MM.1S (cell line): ENCODE results near the gene ARHGEF37.

Source experiments
- DNase-seq: peaks from one replicate; pipeline ENCODE4 v3.0.0-alpha.2; 2015
- H2AFZ ChIP-seq: fragments of 300-600 bp; sonication (generic); 2 replicates; pipeline ENCODE4 v1.6.0; 2016; ENCODE audit warnings: antibody characterized with exemption, low read length
- H3F3A ChIP-seq: fragments of 300-600 bp; sonication (generic); 2 replicates; pipeline ENCODE4 v1.6.1; 2016; ENCODE audit warnings: mild to moderate bottlenecking, antibody characterized with exemption, low read length, moderate library complexity, mixed read lengths; ENCODE audit not compliant: insufficient read depth
- H3K27ac ChIP-seq: fragments of 300-600 bp; sonication (generic); 2 replicates; pipeline ENCODE4 v1.5.1; 2016; ENCODE audit warnings: mild to moderate bottlenecking, low read length
- H3K27me3 ChIP-seq: fragments of 300-600 bp; sonication (generic); replicated peaks from 2 replicates; pipeline ENCODE4 v1.6.0; 2016; ENCODE audit warnings: low read length; ENCODE audit not compliant: insufficient read depth
- H3K36me3 ChIP-seq: fragments of 300-600 bp; sonication (generic); replicated peaks from 2 replicates; pipeline ENCODE4 v1.6.1; 2016; ENCODE audit warnings: mild to moderate bottlenecking, low read length, mixed read lengths; ENCODE audit not compliant: insufficient read depth
- H3K4me1 ChIP-seq: fragments of 300-600 bp; sonication (generic); 2 replicates; pipeline ENCODE4 v1.6.1; 2016; ENCODE audit warnings: low read length, mixed read lengths
- H3K4me2 ChIP-seq: fragments of 300-600 bp; sonication (generic); 2 replicates; pipeline ENCODE4 v1.6.0; 2016; ENCODE audit warnings: low read depth, low read length
- H3K4me3 ChIP-seq: fragments of 300-600 bp; sonication (generic); 2 replicates; pipeline ENCODE4 v1.5.1; 2016; ENCODE audit warnings: low read length, mixed read lengths
- H3K79me2 ChIP-seq: fragments of 300-600 bp; sonication (generic); 2 replicates; pipeline ENCODE4 v1.6.1; 2016; ENCODE audit warnings: mixed run types, low read length, mixed read lengths
- H3K9ac ChIP-seq: fragments of 300-600 bp; sonication (generic); 2 replicates; pipeline ENCODE4 v1.6.1; 2016; ENCODE audit warnings: low read length, mixed read lengths
- H3K9me2 ChIP-seq: fragments of 300-600 bp; sonication (generic); replicated peaks from 2 replicates; pipeline ENCODE4 v1.6.1; 2016; ENCODE audit warnings: mild to moderate bottlenecking, low read length, mixed read lengths; ENCODE audit not compliant: insufficient read depth
- H3K9me3 ChIP-seq: fragments of 300-600 bp; sonication (generic); replicated peaks from 2 replicates; pipeline ENCODE4 v1.6.1; 2016; ENCODE audit warnings: mild to moderate bottlenecking, low read length, mixed read lengths; ENCODE audit not compliant: insufficient read depth
- H4K20me1 ChIP-seq: fragments of 300-600 bp; sonication (generic); 2 replicates; pipeline ENCODE4 v1.6.1; 2016; ENCODE audit warnings: mild to moderate bottlenecking, low read length, moderate library complexity, mixed read lengths; ENCODE audit not compliant: insufficient read depth
- EZH2 ChIP-seq: fragments of 300-600 bp; sonication (generic); optimal IDR thresholded peaks from 2 replicates; pipeline ENCODE3; 2017; ENCODE audit warnings: low read depth, mild to moderate bottlenecking, antibody characterized with exemption, low read length, mixed read lengths
- EZH2phosphoT487 ChIP-seq: fragments of 300-600 bp; sonication (generic); IDR thresholded peaks from 2 replicates; pipeline ENCODE4 v1.6.1; 2018; ENCODE audit warnings: antibody characterized with exemption, low read length
- TF ChIP-seq, protein P1 (sequence below): fragments of 300-600 bp; sonication (generic); IDR thresholded peaks from 2 replicates; pipeline ENCODE4 v1.5.1; 2016; ENCODE audit warnings: antibody characterized with exemption, low read length, mixed read lengths

Gene ARHGEF37

DNA sequence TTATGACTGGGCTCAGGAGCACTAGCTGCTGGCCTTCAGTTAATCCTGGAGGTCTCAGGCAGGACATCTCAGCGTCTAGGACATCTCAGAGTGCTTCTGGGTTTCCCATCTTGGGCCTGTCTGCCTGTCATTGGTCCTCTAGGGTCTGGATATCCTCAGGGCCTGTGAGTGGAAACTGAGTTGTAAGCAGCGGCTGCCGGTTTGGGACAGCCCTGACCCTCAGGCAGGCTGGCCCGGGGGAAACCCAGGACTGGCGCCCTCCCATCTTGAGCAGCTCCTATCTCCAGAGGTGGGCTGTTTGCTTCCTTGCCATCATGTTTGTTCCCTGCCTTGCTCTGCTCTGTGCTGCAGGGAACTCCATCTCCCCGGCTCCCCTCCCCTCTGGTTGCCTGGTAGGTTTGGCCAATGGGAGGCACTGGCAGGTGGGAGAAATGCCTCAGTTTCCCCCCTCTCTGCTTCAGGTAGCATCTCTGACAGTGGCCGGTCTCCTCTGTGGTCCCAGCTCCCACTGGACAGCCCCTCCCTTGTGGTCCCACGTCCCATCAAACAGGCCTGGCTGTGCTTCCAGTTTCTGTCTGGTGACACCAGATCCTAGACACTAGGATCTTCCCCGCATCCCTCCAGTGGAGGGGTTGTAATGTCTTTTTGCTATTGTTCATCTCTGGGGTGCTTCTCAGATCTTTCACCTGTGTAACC lies 57.4 kb downstream of the ARHGEF37 start:
- Histone ChIP-seq H4K20me1 (no peaks in the 10 kb centered on the region), H3K9me2 (no peaks in the 10 kb centered on the region), H3F3A (no peaks in the 10 kb centered on the region), H3K9me3 (no peaks in the 10 kb centered on the region), H3K79me2 (no peaks in the 10 kb centered on the region), H3K36me3 (no peaks in the 10 kb centered on the region), H3K27ac (no peak overlapping the region), H3K4me2 (no peak overlapping the region), H3K4me3 (no peak overlapping the region), H3K4me1 (no peaks in the 10 kb centered on the region), H3K27me3 (no peaks in the 10 kb centered on the region), H3K9ac (no peak overlapping the region), H2AFZ (no peak overlapping the region)
- TF ChIP-seq EZH2 (no peak), EZH2phosphoT487 (no peak)
- TF ChIP-seq, protein P1, sequence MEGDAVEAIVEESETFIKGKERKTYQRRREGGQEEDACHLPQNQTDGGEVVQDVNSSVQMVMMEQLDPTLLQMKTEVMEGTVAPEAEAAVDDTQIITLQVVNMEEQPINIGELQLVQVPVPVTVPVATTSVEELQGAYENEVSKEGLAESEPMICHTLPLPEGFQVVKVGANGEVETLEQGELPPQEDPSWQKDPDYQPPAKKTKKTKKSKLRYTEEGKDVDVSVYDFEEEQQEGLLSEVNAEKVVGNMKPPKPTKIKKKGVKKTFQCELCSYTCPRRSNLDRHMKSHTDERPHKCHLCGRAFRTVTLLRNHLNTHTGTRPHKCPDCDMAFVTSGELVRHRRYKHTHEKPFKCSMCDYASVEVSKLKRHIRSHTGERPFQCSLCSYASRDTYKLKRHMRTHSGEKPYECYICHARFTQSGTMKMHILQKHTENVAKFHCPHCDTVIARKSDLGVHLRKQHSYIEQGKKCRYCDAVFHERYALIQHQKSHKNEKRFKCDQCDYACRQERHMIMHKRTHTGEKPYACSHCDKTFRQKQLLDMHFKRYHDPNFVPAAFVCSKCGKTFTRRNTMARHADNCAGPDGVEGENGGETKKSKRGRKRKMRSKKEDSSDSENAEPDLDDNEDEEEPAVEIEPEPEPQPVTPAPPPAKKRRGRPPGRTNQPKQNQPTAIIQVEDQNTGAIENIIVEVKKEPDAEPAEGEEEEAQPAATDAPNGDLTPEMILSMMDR, result no peak
- DNase-seq, result no peak

DNA sequence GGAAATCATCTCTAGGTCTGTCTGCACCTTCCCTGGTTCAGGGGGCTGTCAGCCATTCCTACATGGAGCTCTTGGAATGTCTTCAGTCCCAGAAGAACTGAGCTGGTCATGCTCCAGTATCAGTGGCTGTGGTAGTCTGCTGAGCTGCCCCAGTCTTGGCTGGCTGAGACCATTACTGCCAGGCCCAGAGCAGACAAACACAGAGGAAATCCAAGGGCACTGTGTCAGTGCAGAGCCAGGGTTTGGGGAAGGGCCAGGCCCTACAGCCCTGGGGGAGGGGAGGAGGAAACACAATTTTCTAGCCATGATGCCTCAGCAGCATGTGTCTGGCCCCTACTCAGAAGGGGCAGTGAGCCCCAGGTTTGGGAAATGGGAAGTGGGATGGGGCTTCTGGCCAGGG lies 58.4 kb downstream of the ARHGEF37 start:
- TF ChIP-seq EZH2phosphoT487, result no peak
- TF ChIP-seq, protein P1, result no peak
- no peak for TF ChIP-seq EZH2
- no peak overlapping the region for H3K27ac ChIP-seq
- H3K9me2 ChIP-seq, result no peaks in the 10 kb centered on the region
- H3K79me2 ChIP-seq, result no peaks in the 10 kb centered on the region
- no peaks in the 10 kb centered on the region for H3K36me3 ChIP-seq
- no peak overlapping the region for H3K4me2 ChIP-seq
- no peak for DNase-seq
- H3K4me3 ChIP-seq, result no peak overlapping the region
- no peaks in the 10 kb centered on the region for H3F3A ChIP-seq
- H3K9me3 ChIP-seq, result no peaks in the 10 kb centered on the region
- no peaks in the 10 kb centered on the region for H4K20me1 ChIP-seq
- H3K4me1 ChIP-seq, result no peaks in the 10 kb centered on the region
- no peak overlapping the region for H3K9ac ChIP-seq
- no peaks in the 10 kb centered on the region for H3K27me3 ChIP-seq
- H2AFZ ChIP-seq, result no peak overlapping the region

DNA sequence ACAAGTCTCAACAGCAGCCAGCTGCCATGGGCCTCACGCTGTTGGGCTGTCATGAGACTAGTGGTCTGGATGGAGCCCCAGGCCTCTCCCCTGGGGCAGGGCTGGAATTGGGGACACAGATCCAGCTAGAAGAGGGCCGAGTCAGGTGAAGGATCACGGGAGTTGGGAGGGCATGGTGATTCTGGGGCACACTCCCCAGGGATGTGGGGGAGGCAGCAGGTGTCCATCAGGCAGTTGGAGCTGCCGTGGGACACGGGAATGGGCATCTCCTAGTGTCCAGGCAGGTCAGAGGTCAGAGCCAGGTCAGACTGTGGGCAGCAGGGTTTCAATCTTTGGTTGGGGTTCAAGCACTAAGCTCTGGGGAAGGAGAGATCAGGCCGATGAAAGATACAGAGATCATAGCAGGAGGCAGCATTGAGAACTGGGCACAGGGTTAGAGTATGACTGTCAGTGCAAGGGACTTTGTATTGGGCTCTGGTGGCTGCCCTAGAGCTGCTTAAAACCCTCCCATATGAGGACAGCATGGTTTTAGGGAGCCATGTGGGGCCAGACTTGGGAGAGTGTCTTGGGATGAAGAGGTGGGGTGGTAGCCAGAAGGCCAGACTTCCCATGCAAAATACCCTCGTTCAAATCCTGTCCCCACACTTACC lies 59.2 kb downstream of the ARHGEF37 start:
- no peak for TF ChIP-seq EZH2phosphoT487
- TF ChIP-seq, protein P1, result no peak
- no peak for TF ChIP-seq EZH2
- Histone ChIP-seq H3K27ac (no peak overlapping the region), H3K27me3 (no peaks in the 10 kb centered on the region), H4K20me1 (no peaks in the 10 kb centered on the region), H3K4me3 (no peak overlapping the region), H3K36me3 (no peaks in the 10 kb centered on the region), H3K4me1 (no peaks in the 10 kb centered on the region), H3F3A (no peaks in the 10 kb centered on the region), H2AFZ (no peak overlapping the region), H3K9me3 (no peaks in the 10 kb centered on the region), H3K9ac (no peak overlapping the region), H3K4me2 (no peak overlapping the region), H3K9me2 (no peaks in the 10 kb centered on the region), H3K79me2 (no peaks in the 10 kb centered on the region)
- no peak for DNase-seq
